Caki2 (cell line): Measurements from ENCODE around the gene RNGTT. TPM values are rescaled to one million over a fixed set of nuclear protein-coding genes. Genes with fewer than 3 reads are reported as not detected.
"Not testable (repeated sequence)": the region's sequence is repeated elsewhere in the genome, so short reads cannot be mapped to it uniquely, and the experiment has no call there.

Source experiments
- DNase-seq: peaks from one replicate; pipeline ENCODE4 v3.0.0-alpha.2; 2015; ENCODE audit warnings: low read depth
- in situ Hi-C: cut with HindIII; loops from 2 replicates; pipeline ENCODE4 v1.10.0; 2016; ENCODE audit warnings: low sequenced_read_pairs, low pct_unique_long_range_greater_than_20kb, mixed read lengths
- total RNA-seq: library from RNA; depleted of rRNA; stranded (reverse); fragments of >200 nt; shearing (Covaris generic); gene quantifications from 2 replicates; pipeline ENCODE4 v1.2.3, GENCODE V29; 2014; ENCODE audit warnings: low replicate concordance

RNGTT gene
- total RNA-seq, 1 experiment from 2014 or later: 15.6 TPM

DNA sequence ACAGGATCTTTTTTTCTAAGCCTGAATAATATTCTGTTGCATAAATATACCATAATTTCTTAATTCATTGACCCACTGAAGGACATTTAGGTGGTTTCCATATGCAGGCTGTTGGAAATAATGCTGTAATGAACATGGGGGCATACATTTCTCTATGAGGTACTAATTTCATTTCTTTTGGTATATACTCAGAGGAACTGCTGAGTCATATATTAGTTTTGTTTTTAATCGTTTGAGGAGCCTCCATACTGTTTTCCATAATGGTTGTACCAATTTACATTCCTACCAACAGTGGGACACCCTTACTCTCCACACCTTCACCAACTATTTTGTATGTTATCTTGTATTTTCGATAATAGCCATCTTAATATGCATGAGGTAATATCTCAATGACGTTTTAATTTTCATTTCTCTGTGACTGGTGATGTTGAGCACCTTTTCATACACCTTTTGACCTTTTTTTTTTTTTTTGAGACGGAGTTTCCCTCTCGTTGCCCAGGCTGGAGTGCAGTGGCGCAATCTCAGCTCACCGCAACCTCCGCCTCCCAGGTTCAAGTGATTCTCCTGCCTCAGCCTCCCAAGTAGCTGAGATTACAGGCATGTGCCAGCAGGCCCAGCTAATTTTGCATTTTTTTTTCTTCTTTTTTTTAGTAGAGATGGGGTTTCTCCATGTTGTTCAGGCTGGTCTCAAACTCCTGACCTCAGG is 187.4 kb downstream of the RNGTT start:
- in situ Hi-C loops: no loop called here
- DNase-seq: no peak

DNA sequence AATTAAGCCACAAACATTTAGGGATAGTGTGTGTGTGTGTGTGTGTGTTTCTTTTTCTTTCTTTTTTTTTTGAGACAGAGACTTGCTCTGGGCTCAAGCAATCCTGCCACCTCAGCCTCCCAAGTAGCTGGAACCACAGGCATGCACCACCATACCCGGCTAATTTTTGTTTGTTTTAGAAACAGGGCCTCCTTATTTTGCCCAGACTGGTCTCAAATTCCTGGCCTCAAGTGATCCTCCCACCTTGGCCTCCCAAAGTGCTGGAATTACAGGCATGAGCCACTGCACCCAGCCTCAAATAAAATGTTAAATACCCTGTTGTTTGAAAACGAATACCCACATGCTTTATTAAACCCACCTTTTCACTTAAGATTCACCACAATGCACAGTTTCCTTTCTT is 195.3 kb downstream of the RNGTT start:
- in situ Hi-C loops, DNase-seq: not testable (repeated sequence)

DNA sequence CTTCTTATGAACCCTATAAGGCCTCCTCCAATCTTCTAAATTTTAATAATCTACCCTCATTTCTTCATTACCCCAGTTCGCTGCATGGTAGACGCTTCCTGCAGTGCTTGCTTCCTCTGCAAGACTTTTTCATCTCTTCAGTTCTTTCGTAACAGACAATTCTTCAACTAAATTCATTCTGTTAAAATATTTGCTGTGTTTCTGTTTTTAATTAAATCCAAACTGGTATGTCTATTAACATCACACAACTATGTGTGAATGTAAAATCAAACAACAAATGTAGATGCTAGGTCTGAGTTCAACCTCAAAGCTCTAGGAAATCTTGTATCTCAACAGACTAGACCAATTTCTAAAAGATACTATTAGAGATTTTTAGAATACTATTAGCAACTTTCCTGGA is 199.3 kb downstream of the RNGTT start:
- DNase-seq: no peak
- in situ Hi-C loops: no loop called here

DNA sequence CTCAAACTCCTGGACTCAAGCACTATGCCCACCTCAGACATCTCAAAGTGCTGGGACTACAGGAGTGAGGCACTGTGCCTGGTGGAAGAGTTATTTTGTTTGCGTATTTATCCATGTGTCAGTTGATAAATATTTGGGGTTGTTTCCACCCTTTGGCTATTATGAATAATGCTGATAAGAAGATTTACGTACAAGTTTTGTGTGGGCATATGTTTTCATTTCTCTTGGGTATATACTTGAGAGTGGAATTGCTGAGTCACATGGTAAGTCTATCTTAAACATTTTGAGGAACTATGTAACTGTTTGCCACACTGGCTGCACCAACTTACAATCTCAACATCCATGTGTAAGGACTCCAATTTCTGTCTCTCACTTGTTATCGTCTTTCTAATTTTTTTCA is 200.3 kb downstream of the RNGTT start:
- in situ Hi-C loops: no loop called here
- no peak for DNase-seq

DNA sequence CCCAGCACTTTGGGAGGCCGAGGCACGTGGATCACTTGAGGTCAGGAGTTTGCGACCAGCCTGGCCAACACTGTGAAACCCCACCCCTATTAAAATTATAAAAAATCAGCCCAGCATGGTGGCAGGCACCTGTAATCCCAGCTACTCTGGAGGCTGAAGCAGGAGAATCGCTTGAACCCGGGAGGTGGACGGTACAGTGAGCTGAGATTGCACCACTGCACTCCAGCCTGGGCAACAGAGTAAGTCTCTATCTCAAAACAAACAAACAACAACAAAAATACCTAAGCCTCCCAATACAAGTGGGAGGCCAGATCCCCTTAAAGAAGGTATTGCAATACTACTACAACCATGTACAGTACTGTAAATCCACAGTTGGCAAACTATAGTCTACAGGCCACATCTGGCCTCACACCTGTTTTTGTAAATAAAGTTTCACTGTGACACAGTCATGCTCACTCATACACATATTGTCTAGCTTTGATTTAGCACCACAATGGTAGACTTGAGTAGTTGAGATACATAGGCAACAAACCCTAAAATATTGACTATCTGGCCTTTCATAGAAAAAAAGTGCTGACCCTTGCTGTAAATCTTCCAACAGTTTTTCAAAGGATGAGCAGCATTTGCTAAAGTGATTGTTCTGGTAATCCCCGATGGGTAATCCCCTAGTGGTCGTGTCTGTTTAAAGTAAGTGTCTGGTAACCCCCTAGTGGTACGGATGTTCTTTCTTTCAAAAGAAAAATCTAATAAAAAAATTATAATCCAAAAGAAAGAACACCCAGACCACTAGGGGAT is 202.0 kb downstream of the RNGTT start:
- no peak for DNase-seq
- in situ Hi-C loops: no loop called here

DNA sequence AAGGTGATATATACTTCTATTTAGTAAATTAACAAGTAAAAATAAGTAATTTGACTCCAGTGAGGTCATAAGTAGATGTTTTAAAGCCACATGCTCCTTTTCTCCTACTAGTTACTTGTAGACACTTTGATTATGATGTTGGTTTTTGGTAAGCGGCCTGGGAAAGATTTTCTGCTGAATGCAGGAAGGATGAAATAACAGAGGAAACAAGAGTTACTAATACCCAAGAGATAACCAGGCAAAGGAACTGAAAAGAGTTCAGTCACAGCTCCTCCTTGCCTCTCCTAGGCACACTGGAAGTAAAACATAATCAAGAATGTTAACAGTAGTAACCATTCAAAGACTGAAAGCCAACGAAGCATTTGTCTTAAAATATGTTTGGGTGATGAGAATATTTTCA is 203.3 kb downstream of the RNGTT start:
- in situ Hi-C loops: no loop called here
- no peak for DNase-seq

DNA sequence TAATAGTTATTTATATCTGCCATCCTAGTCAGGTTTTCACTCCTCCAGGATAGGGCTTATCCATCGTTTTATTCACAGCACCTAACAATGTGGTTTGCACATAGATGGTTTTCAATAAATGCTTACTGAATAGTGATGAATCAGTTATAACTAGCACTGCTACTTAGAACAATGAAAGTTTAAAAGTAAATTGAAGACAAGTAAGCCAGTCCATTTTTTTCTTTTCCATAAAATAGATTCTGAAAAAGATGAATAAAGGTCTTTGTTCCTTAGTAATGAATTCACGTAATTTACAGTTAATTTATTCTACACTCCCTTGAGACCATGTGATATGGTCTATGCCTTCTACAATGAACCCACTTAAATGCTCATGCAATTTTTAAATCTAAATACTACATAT is 212.5 kb downstream of the RNGTT start:
- DNase-seq: no peak
- in situ Hi-C loops: no loop called here

DNA sequence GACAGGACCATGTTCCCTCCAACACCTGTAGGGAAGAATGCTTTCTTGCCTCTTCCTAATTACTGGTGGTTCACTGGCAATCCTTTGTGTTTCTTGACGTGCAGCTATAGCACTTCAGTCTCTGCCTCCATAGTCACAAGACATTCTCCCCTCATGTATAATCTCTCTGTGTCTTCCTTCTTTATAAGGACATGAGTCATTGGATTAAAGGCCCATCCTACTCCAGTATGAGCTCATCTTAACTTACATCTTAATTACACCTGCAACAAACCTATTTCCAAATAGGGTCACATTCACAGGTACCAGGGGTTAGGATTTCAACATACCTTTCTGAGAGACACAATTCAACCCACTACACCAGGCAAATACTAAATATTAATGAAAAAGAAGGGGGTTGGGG is 213.6 kb downstream of the RNGTT start:
- in situ Hi-C loops: no loop called here
- no peak for DNase-seq

DNA sequence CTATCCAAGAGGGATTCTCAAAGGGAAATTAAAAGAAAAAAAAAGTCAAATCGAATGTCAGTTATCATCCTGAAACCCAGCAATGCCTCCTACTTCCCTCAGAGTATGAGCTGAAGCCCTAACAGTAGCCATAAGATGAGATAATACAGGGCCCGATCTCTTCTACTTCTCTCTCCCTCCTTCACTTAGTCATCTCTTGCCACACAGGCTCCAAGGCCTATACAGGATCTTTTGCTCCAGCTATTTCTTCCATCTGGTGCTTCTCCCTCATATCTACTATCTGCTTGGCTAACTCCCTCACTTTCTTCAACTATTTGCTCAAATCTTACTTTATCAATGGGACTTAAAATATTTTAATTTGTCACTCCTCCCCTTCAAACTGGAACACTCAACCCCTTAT is 215.3 kb downstream of the RNGTT start:
- no peak for DNase-seq
- in situ Hi-C loops: no loop called here

DNA sequence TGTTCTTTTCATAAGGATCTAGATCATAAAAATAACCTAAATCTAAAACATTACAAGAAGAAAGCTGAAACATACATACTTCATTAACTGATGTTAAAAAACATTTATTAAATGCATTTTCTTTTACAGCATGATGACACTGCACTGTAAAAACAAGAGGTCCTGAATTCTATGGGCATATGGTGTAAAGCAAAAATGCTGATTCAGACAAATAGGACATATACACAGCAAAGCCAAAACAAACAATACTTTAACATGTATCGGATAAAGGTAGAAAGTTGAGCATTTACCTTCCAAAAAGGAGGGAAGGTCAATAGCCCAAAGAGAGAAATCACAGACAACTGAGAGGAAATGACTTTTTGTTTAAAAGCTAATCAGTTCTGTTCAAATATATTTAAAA is 221.5 kb downstream of the RNGTT start:
- no peak for DNase-seq
- in situ Hi-C loops: no loop called here

DNA sequence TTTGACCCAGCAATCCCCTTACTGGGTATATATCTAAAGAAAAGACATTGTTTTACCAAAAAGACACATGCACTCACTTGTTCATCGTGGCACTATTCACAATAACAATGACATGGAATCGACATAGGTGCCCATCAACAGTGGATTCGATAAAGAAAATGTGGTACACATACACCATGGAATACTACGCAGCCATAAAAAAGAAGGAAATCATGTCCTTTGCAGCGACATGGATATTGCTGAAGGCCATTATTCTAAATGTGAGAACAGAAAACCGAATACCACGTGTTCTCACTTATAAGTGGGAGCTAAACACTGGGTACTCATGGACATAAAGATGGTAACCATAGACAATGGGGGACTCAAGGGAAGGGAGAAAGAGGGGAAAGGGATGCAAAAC is 222.3 kb downstream of the RNGTT start:
- no peak for DNase-seq
- in situ Hi-C loops: no loop called here

DNA sequence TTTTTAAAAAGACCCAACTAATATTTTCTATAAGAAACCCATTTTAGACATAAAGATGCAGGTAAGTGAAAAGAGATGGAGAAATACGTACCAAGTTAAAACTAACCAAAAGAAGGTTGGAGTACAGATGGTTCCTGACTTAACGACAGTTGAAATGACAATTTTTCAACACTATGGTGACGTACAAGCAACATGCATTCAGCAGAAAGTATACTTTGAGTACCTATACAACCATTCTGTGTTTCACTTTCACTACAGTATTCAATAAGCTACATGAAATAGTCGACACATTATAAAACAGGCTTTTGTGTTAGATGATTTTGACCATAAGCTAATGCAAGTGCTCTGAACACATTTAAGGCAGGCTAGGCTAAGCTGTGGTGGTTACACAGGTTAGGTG is 228.9 kb downstream of the RNGTT start:
- in situ Hi-C loops: no loop called here
- DNase-seq: no peak

DNA sequence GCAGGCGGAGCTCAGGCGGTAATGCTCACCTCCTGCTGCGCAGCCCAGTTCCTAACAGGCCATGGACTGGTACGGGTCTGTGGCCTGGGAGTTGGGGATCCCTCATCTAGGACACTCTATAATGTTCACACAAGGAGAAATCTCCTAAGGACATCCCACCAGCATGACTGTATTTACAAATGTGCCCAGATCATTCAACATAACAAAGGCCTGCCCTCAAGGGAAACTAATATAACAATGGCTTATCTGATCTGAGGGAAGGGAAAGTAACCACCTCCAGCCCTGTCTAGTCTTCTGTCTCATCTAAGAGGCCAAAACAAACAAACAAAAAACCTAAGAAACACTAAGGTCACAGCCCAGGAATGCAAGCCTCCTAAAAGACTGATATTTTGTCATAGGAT is 232.8 kb downstream of the RNGTT start:
- in situ Hi-C loops: no loop called here
- DNase-seq: peak; percentile 83

DNA sequence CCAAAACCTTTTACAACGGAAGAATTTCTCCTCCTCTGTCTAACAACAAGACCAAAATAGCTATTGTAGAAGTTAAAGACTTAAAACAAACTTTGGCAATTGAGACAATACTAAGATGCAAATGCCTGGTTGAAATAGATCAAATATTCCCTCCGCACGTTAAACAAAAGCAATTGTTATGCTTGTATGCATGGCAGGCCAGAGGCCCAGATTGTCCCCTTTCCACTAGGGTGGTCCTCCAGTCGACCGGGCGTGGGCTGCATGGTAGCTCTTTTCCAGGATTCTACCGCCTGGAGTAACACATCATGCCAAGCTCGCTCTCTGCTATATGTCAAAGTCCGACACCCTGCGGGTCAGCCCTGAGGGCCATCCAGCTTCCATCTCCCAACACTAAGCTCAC is 234.7 kb downstream of the RNGTT start:
- in situ Hi-C loops: no loop called here
- DNase-seq: no peak

DNA sequence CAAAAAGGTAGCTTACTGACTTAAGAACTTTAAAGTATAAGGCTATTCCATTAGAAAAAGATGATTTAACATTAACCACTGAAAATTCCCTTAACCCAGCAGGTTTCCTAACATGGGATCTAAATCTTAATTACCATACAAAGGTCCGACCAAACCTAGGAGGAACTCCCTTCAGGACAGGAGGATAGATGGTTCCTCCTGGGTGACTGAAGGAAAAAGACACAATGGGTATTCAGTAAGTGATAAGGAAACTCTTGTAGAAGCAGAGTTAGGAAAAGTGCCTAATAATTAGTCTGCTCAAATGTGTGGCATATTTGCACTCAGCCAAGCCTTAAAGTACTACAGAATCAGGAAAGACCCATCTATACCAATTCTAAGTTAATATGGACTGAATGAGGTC is 237.0 kb downstream of the RNGTT start:
- in situ Hi-C loops, DNase-seq: not testable (repeated sequence)

DNA sequence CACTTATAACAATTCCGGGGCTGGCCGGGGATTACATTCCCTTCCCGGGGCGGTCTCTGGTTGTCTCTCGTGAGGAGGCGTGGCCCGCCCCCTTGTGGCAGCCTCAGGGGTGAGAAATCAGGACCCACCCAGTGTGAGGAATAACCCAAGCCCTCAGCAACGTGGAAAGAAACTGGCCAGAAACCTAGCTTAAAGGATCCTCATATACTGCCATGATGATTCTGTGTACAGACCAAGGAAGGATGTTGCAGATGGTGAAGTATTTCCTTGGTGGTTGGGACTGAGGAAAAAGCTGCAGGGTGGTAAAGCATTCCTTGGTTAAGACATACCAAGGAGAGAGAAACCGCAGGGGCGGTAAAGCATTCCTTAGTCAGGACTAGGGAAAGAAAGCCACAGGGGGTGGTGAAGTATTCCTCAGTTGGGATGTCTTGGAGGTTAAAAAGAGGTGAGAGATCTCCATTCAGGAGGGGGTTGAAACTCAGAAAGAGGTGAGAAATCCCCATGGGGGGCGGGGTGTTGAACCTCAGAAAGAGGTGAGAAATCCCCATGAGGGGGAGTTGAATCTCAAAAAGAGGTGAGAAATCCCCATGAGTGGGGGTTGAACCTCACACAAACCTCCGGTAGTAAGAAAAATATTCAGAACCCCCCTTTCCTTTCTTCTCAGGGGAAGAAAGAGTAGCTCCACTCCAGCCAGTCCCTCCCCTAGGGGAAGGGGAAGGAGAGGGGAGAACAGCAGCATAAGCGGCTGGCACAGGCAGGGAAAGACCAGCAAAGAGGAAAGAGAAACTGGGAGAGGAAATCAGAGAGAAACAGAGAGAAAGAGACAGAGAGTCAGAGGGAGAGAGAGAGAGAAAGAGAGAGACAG is 238.1 kb downstream of the RNGTT start:
- in situ Hi-C loops: no loop called here
- DNase-seq: no peak

DNA sequence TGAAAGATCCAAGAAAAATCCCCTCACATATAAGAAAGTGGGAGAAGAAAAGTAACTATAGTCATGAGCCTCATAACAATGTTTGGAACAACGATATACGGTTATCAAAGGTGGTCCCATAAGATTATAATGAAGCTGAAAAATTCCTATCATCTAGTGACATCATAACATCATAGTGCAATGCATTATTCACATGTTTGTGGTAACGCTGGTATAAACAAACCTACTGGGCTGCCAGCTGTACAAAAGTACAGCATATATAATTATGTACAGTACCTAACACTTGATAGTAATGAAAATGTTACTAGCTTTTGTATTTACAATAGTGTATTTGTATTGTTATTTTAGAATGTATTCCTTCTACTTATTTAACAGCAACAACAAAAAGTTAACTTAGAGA is 240.7 kb downstream of the RNGTT start:
- in situ Hi-C loops: no loop called here
- DNase-seq: no peak

DNA sequence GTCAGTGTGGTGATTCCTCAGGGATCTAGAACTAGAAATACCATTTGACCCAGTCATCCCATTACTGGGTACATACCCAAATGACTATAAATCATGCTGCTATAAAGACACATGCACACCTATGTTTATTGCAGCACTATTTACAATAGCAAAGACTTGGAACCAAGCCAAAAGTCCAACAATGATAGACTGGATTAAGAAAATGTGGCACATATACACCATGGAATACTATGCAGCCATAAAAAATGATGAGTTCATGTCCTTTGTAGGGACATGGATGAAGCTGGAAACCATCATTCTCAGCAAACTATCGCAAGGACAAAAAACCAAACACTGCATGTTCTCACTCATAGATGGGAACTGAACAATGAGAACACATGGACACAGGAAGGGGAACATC is 247.0 kb downstream of the RNGTT start:
- in situ Hi-C loops, DNase-seq: not testable (repeated sequence)
